ENCODE measurements around the gene FKBP5.

The FKBP5 gene

DNA sequence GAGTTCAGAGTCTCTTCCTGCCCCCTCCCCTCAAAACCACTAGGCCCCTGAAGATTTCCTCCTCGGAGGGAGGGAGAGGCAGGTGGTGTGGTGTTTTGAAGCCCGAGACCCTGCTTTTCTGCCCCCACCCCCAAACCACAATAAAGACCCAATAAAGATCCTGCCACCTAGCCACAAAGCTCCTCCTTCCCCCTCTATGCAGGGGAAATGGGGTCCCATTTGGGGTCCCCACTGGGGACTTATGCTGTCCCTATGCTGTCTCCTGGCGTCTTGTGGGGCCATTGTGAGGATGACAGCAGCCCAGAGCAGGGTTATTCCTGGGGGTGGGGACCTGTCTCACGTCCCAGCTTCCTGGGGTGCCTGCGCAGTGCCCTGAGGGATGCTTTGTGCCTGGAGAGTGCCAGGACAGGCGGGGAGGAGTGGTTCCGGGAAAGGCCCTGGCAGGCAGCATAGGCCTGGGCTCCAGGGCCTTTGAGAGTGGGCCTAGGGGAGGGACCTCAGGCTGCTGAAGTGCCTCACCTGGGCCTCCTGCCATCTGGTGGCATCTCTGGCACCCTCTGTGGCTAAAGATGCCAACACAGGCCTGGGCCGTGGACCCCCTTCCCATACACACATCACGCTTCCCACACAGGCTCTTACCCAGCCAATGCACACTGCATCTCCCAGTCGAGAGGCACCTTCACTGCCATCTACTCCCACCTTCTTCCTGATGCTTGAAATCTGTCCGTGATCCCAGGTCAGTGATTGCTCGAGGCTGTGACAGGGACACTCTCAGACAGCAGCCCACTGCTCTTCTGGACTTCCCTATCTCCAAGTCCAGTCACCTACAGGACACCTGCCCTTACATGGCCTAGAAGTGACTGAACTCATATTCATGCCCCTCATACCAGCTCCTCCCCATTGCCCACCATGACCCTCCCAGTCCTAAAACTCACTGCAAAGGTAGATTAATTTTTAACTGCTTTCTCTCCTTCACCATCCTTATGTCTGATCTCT is 40.3 kb upstream of the FKBP5 start:
- TF ChIP-seq YY1 (IDR thresholded peaks at IDR 0.05; ENCODE audit: low read depth): no peak
- TF ChIP-seq FOXM1 (IDR thresholded peaks at IDR 0.05; ENCODE audit: borderline replicate concordance, low read depth): no peak
- TF ChIP-seq CEBPB (IDR thresholded peaks at IDR 0.05): no peak
- no peak for TF ChIP-seq NFIC (IDR thresholded peaks at IDR 0.05)
- TF ChIP-seq RAD21 (IDR thresholded peaks at IDR 0.05; ENCODE audit: low read depth): no peak
- no peak for TF ChIP-seq TAF1 (IDR thresholded peaks at IDR 0.05; ENCODE audit: low read depth)
- TF ChIP-seq, protein P1, sequence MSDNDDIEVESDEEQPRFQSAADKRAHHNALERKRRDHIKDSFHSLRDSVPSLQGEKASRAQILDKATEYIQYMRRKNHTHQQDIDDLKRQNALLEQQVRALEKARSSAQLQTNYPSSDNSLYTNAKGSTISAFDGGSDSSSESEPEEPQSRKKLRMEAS (IDR thresholded peaks at IDR 0.05): no peak

DNA sequence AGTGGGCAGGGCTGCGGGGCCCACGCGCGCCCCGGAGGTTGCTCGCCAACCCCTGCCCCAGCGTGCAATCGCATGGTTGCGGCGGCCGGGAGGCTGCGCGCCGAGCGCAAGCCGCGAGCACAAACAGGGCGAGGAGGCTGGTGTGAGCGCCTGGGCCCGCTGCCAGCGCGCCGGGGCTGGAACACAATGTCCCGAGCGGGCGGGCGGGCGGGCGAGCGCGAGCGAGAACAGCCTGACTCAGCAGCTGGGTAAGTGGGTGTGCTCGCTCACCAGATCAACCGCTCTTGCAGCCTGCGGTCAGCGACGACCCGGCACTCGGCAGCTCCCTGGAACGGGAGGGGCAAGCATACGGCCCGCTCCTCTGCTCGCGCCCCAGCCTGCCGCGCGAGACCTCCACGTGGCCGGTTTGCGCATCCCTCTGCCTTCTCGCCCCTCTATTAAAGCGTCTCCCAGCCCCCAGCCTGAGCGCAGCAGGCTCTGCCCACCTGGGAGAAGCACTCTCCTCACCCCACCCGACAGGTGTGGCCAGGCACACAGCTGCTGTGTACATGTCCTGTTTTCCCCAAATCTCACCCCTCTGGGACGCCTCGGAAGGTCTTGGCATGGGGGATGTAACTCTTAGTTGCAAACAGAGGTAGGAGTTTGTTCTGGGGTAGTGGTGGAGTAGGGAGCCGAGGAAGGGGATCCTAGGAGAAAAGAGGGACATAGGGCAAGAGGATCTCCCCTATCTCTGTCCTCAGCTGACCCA is 39.4 kb upstream of the FKBP5 start:
- TF ChIP-seq RAD21 (IDR thresholded peaks at IDR 0.05; ENCODE audit: low read depth) (no peak; the same call in 1 of the 2 replicates), NFIC (IDR thresholded peaks at IDR 0.05) (peak; percentile 64; the same call in 1 of the 2 replicates)
- TF ChIP-seq, protein P1 (IDR thresholded peaks at IDR 0.05): peak; percentile 83
- TF ChIP-seq, protein P2, sequence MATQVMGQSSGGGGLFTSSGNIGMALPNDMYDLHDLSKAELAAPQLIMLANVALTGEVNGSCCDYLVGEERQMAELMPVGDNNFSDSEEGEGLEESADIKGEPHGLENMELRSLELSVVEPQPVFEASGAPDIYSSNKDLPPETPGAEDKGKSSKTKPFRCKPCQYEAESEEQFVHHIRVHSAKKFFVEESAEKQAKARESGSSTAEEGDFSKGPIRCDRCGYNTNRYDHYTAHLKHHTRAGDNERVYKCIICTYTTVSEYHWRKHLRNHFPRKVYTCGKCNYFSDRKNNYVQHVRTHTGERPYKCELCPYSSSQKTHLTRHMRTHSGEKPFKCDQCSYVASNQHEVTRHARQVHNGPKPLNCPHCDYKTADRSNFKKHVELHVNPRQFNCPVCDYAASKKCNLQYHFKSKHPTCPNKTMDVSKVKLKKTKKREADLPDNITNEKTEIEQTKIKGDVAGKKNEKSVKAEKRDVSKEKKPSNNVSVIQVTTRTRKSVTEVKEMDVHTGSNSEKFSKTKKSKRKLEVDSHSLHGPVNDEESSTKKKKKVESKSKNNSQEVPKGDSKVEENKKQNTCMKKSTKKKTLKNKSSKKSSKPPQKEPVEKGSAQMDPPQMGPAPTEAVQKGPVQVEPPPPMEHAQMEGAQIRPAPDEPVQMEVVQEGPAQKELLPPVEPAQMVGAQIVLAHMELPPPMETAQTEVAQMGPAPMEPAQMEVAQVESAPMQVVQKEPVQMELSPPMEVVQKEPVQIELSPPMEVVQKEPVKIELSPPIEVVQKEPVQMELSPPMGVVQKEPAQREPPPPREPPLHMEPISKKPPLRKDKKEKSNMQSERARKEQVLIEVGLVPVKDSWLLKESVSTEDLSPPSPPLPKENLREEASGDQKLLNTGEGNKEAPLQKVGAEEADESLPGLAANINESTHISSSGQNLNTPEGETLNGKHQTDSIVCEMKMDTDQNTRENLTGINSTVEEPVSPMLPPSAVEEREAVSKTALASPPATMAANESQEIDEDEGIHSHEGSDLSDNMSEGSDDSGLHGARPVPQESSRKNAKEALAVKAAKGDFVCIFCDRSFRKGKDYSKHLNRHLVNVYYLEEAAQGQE (IDR thresholded peaks at IDR 0.05; ENCODE audit: low read depth): 0 out of 2 replicates have a peak, but pooled peaks have one; percentile 2

DNA sequence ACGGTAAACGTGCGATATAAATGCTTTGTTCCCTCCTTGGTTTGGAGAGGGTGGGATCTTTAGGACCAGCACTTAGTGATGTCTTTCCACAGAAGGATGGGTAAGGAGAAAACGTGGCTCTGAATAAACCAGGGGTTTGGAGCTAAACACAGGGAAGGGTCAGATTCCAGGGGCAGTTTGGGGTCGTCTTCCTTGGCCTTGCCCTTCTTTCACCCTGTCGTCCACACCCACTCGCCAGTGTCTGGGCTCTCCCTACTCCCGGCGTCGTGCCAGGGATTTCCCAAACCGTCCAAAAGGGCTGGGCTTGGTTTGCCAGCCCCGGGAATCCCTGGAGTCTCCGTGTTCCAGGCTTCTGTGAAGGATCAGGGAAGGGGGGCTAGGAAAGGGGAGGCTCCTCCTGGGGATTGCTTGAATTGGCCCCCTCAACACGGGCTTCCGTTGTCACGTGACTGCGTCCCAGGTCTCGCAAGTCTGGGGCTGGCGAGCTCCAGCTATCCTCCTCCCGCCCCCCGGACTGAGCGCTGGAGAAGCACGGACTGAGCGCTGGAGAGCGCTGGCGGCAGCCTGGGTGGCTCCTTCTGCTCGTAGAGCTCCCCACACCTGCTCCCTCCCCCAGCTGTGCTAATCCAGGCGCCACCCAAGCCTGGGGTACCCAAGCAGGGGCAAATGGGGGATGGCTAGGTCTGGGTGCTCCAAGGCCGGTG is 38.7 kb upstream of the FKBP5 start:
- TF ChIP-seq TAF1 (IDR thresholded peaks at IDR 0.05; ENCODE audit: low read depth): 0 out of 2 replicates have a peak, but pooled peaks have one; percentile 9
- TF ChIP-seq, protein P3, sequence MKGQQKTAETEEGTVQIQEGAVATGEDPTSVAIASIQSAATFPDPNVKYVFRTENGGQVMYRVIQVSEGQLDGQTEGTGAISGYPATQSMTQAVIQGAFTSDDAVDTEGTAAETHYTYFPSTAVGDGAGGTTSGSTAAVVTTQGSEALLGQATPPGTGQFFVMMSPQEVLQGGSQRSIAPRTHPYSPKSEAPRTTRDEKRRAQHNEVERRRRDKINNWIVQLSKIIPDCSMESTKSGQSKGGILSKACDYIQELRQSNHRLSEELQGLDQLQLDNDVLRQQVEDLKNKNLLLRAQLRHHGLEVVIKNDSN (IDR thresholded peaks at IDR 0.05): peak; percentile 90
- TF ChIP-seq EP300 (IDR thresholded peaks at IDR 0.05; ENCODE audit: borderline replicate concordance): no peak
- TF ChIP-seq, protein P2 (IDR thresholded peaks at IDR 0.05; ENCODE audit: low read depth): peak; percentile 18; the same call in 1 of the 2 replicates
- TF ChIP-seq TCF12 (IDR thresholded peaks at IDR 0.05; ENCODE audit: low read depth): no peak; the same call in 1 of the 2 replicates
- TF ChIP-seq CEBPB (IDR thresholded peaks at IDR 0.05): no peak
- no peak for TF ChIP-seq FOXM1 (IDR thresholded peaks at IDR 0.05; ENCODE audit: borderline replicate concordance, low read depth)
- no peak for TF ChIP-seq YY1 (IDR thresholded peaks at IDR 0.05; ENCODE audit: low read depth)

DNA sequence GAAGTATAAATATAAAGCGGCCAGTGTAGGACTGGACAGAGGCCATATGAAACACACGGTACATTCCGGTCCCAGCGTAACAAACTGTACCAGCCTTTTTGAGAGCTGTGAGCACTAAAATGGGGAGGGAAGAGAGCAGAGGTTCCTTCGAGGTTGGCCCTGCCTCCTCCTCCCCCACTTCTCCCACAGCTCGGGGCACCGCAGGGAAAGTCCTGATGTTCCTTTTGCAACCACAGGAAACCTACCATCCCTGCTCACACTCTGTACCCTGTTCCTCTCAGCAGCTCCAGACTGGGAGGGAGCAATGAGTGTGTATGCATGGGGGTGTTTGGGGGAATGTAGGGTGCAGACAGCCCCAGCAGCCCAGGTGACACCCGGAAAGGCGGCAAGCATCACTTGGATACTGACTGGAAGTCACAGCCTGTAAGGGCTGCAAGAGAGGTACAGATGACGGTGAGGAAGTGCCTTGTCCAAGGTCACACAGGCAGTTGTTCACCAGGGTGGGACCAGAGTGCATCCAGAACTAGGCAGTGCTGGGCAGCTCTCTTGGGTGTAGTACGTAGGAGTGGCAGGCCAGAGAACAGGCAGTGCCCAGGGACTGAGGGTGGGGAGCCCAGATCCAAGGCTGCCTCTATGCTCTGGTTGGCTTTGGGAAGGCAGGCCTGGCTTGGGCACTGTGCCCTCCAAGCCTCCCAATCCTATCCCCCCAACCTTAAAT is 37.2 kb upstream of the FKBP5 start:
- TF ChIP-seq NFIC (IDR thresholded peaks at IDR 0.05): no peak
- TF ChIP-seq TAF1 (IDR thresholded peaks at IDR 0.05; ENCODE audit: low read depth): no peak
- TF ChIP-seq FOXM1 (IDR thresholded peaks at IDR 0.05; ENCODE audit: borderline replicate concordance, low read depth): no peak
- no peak for TF ChIP-seq CREB1 (IDR thresholded peaks at IDR 0.05; ENCODE audit: low read depth)
- TF ChIP-seq ZBTB7A (IDR thresholded peaks at IDR 0.05; ENCODE audit: low read depth): no peak
- no peak for TF ChIP-seq TEAD4 (IDR thresholded peaks at IDR 0.05)
- no peak for TF ChIP-seq TCF12 (IDR thresholded peaks at IDR 0.05; ENCODE audit: low read depth)
- TF ChIP-seq CEBPB (IDR thresholded peaks at IDR 0.05): no peak
- TF ChIP-seq EP300 (IDR thresholded peaks at IDR 0.05; ENCODE audit: borderline replicate concordance): no peak
- no peak for TF ChIP-seq RAD21 (IDR thresholded peaks at IDR 0.05; ENCODE audit: low read depth)
- TF ChIP-seq, protein P1 (IDR thresholded peaks at IDR 0.05): no peak
- no peak for TF ChIP-seq EGR1 (IDR thresholded peaks at IDR 0.05)
- TF ChIP-seq, protein P3 (IDR thresholded peaks at IDR 0.05): no peak
- no peak for TF ChIP-seq YY1 (IDR thresholded peaks at IDR 0.05; ENCODE audit: low read depth)
- TF ChIP-seq, protein P2 (IDR thresholded peaks at IDR 0.05; ENCODE audit: low read depth): no peak

Measured in Ishikawa (cell line).